Measurements from ENCODE around the gene GAS2L1.

GRCh38 chr22:29299136-29299900, 7.1 kb upstream of the GAS2L1 start:
- TF ChIP-seq CTCF (IDR thresholded peaks at IDR 0.05; ENCODE audit: insufficient read depth, low read length) (no peak), POLR2AphosphoS5 (IDR thresholded peaks at IDR 0.05; ENCODE audit: low read depth) (no peak; the same call in 1 of the 2 replicates), REST (IDR thresholded peaks at IDR 0.05; ENCODE audit: insufficient replicate concordance, low read depth) (no peak), SPI1 (IDR thresholded peaks at IDR 0.05; ENCODE audit: borderline replicate concordance, low read depth) (no peak)

All from HL-60 (cell line).